Right lobe of liver (tissue), 6 donors: ENCODE results near the gene TMEM151B. TPM values are rescaled to one million over a fixed set of nuclear protein-coding genes. Genes with fewer than 3 reads are reported as not detected.

Experiments
- ATAC-seq, 4 donors: fragments of 200-7000 bp; cut with Tn5 transposase; one replicate each; pipeline ENCODE4 v1.9.1; 2020; ENCODE audit warnings: mild to moderate bottlenecking in 4 of 4, moderate library complexity in 4 of 4
- DNase-seq, 3 donors: peaks; one replicate each; pipeline ENCODE4 v3.0.0-alpha.2; 2020
- H3K27ac ChIP-seq, 3 donors: fragments of 200-600 bp; one replicate each; pipeline ENCODE4 v1.8.0; 2022
- H3K27me3 ChIP-seq, 2 donors: fragments of 200-600 bp; one replicate each; pipeline ENCODE4 v1.8.0; 2022
- H3K36me3 ChIP-seq, 4 donors: fragments of 200-600 bp; sonication (generic) in 1 of 4; one replicate each; pipeline versions ENCODE4 v1.5.1 to v1.8.0; 2017 to 2022; ENCODE audit warnings: control low read depth in 1 of 4
- H3K4me1 ChIP-seq, 4 donors: fragments of 200-600 bp; sonication (generic) in 1 of 4; one replicate each; pipeline versions ENCODE4 v1.5.1 to v1.8.0; 2017 to 2022; ENCODE audit warnings: control low read depth in 1 of 4
- H3K4me3 ChIP-seq, 3 donors: fragments of 200-600 bp; one replicate each; pipeline ENCODE4 v1.8.0; 2022
- H3K9me3 ChIP-seq, 4 donors: fragments of 200-600 bp; sonication (generic) in 1 of 4; one replicate each; pipeline versions ENCODE4 v1.5.1 to v1.8.0; 2017 to 2022; ENCODE audit warnings: control low read depth in 1 of 4
- POLR2A ChIP-seq: fragments of 450-650 bp; IDR thresholded peaks from one replicate; pipeline ENCODE4 v1.6.1; 2017; ENCODE audit warnings: antibody characterized with exemption, mild to moderate bottlenecking
- WGBS: methylation state at CpG from one replicate; pipeline ENCODE4 v1.1.6; 2018; ENCODE audit warnings: low coverage, low lambda C conversion rate; ENCODE audit not compliant: insufficient coverage; ENCODE audit errors: missing lambda C conversion rate; 5-methylcytosine and 5-hydroxymethylcytosine counted together
- intact Hi-C, 2 donors: fragments of 100-400 bp; cut with DNase I; formaldehyde crosslinking; loops; one replicate each; pipeline versions ENCODE4 v1.11.2 to v1.14.1; 2022
- total RNA-seq, 6 experiments: library from RNA; depleted of rRNA in 2 of 6; stranded (reverse); fragments of >200 nt in 2 of 6; fragmentation: NEBNext Ultra II Directional in 3 of 6; extraction: Animal tissue kit (Norgen Biotek cat#: 25700) in 3 of 6; gene quantifications; one replicate each; pipeline versions ENCODE4 v1.1.0 to v1.2.4, GENCODE V29; 2016 to 2023
- TF ChIP-seq, protein P1 (sequence below), 4 donors: fragments of 200-600 bp in 3 of 4; fragments of 450-650 bp in 1 of 4; IDR thresholded peaks; one replicate each; pipeline versions ENCODE4 v1.5.1 to v1.8.0; 2016 to 2022; ENCODE audit warnings: antibody characterized with exemption in 4 of 4, mild to moderate bottlenecking in 2 of 4
- donor health status: DM: no; HTN: yes; CAD: no.
- donor health status: DM: no; HTN: no; CAD: no.
- donor health status: DM: no; HTN: no; CAD: no.
- donor health status: DM: no; HTN: yes; CAD: no.
- donor health status: DM: no; HTN: yes; CAD: no.

TMEM151B gene
- total RNA-seq, 6 experiments from 2014 or later, result not detected

DNA sequence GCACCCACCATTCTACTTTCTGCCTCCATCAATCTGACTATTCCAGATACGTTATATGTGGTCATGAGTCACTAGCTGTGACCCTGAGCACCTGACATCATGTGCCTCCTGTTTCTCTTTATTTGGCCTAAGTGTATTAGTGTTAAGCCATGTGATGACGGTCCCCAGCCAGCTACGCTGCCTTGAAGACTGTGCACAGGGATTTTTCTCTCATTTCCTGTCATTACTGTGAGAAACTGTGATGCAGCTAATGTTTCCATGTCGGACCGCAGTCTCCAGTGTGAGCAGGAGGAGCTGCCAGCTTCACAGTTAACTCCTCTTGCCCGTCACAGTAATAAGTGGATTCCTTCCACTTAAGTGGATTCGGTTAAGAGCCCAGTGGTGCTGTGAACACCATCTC lies 62.3 kb downstream of the TMEM151B start:
- TF ChIP-seq POLR2A, result no peak
- TF ChIP-seq, protein P1, sequence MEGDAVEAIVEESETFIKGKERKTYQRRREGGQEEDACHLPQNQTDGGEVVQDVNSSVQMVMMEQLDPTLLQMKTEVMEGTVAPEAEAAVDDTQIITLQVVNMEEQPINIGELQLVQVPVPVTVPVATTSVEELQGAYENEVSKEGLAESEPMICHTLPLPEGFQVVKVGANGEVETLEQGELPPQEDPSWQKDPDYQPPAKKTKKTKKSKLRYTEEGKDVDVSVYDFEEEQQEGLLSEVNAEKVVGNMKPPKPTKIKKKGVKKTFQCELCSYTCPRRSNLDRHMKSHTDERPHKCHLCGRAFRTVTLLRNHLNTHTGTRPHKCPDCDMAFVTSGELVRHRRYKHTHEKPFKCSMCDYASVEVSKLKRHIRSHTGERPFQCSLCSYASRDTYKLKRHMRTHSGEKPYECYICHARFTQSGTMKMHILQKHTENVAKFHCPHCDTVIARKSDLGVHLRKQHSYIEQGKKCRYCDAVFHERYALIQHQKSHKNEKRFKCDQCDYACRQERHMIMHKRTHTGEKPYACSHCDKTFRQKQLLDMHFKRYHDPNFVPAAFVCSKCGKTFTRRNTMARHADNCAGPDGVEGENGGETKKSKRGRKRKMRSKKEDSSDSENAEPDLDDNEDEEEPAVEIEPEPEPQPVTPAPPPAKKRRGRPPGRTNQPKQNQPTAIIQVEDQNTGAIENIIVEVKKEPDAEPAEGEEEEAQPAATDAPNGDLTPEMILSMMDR (IDR thresholded peaks at IDR 0.05), result no peak
- intact Hi-C loops, result no loop called here
- WGBS, result 73% methylated on average over 7 of the region's 7 CpGs

DNA sequence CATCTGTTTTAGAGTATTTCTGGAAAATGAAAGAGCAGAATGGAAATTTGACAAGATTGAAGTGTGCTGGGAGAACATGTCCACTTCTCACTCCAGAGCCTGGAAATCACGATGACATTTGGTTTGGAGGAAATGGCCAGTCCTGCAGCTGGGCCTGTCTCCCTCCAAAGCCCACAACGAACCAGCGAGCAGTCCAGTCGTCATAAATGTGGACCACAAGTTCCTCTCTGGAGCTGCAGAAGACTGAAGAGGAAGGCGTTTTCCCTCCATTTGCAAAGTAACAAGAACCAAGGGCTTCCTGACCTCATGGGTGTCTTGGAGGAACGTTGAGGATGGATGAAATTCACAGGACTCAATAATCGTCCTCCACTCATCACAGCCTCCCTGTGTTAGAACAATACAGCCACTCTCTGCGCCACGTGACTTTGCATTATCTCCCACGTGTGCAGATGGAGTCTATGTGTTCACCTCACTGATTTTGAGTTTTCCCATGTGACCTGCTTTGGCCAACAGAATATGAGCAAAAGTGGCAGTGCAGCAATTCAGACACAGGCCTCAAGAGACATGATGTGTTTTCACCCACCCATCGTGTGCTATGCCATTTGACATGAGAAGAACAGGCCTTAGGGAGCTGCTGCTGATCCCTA lies 63.1 kb downstream of the TMEM151B start:
- TF ChIP-seq, protein P1 (IDR thresholded peaks at IDR 0.05), result no peak
- TF ChIP-seq POLR2A, result no peak
- DNase-seq, result no peak
- Histone ChIP-seq H3K36me3 (no peaks in the 10 kb centered on the region), H3K27me3 (no peaks in the 10 kb centered on the region), H3K4me1 (no peaks in the 10 kb centered on the region), H3K9me3 (no peaks in the 10 kb centered on the region), H3K27ac (no peak overlapping the region), H3K4me3 (no peak overlapping the region)
- intact Hi-C loops, result no loop called here
- 71% methylated on average over 6 of the region's 11 CpGs for WGBS
- ATAC-seq, result no peak

More for the DNA sequence above, 62.3 kb downstream of the TMEM151B start:
- ATAC-seq (no peak), DNase-seq (no peak)
- no peaks in the 10 kb centered on the region for H3K27me3 ChIP-seq
- H3K36me3 ChIP-seq, result no peaks in the 10 kb centered on the region
- no peak overlapping the region for H3K27ac ChIP-seq
- H3K4me1 ChIP-seq, result no peaks in the 10 kb centered on the region
- no peaks in the 10 kb centered on the region for H3K9me3 ChIP-seq
- no peak overlapping the region for H3K4me3 ChIP-seq

DNA sequence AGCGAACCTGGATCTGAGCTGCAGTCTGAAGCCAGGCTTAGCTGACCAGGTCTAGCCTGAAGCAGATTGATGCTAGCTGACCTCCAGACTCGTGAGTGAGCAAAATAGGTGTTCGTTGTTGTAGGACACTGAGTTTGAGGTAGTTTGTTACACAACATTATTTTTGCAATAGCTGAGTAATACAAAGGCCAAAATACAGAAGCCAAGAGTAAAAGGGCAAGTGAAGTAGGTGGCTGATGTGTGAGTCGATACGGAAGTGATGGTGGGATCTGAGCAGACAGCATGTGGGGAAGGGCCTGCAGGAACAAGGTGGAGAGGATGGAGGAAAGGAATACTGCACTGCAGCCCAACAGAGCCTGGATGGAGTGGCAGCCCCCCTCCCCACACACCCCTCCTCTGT lies 63.7 kb downstream of the TMEM151B start:
- no peaks in the 10 kb centered on the region for H3K36me3 ChIP-seq
- peaks cover 0 to 4% (median 0%) of the 10 kb centered on the region in 4 donors for H3K4me1 ChIP-seq
- intact Hi-C loops, result no loop called here
- no peak for DNase-seq
- no peaks in the 10 kb centered on the region for H3K27me3 ChIP-seq
- no peak for TF ChIP-seq POLR2A
- TF ChIP-seq, protein P1 (IDR thresholded peaks at IDR 0.05), result no peak
- no peak overlapping the region for H3K27ac ChIP-seq
- H3K9me3 ChIP-seq, result no peaks in the 10 kb centered on the region
- no peak overlapping the region for H3K4me3 ChIP-seq
- peak in 3 of 4 donors; percentile 27 to 66 (median 40) for ATAC-seq
- 35% methylated on average over 5 of the region's 5 CpGs for WGBS

DNA sequence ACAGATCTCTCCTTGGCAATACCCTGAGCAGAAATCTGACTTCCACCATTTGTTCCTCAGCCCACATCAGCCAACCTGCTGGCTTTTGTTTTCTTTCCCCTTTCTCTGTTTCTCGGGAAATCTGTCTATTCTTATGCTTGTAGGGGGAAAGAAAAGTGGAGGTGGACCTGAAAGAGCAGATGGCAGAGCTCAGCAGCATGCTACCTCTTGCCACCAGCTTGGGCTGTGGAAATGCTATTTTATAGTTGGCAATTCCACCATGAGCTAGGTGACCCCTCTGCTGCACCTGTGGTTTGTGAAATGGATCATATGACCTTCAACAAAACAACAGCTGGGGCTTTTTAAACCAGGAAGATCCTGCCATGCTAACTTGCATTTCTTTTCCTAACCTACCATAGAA lies 65.4 kb downstream of the TMEM151B start:
- H3K27ac ChIP-seq, result no peak overlapping the region
- H3K27me3 ChIP-seq, result no peaks in the 10 kb centered on the region
- DNase-seq, result no peak
- no peaks in the 10 kb centered on the region for H3K36me3 ChIP-seq
- TF ChIP-seq POLR2A, result no peak
- TF ChIP-seq, protein P1 (IDR thresholded peaks at IDR 0.05), result no peak
- no peak for ATAC-seq
- H3K9me3 ChIP-seq, result no peaks in the 10 kb centered on the region
- H3K4me3 ChIP-seq, result no peak overlapping the region
- WGBS, result 50% methylated on average over 1 of the region's 1 CpG
- intact Hi-C loops, result loop anchor here (5.0 kb wide), 1 partner anchor 68 kb away; the partner anchor contains the start of gene NFKBIE (in 2 of the 2)
- H3K4me1 ChIP-seq, result peaks cover 0 to 10% (median 0%) of the 10 kb centered on the region in 4 donors
